ENCODE measurements around the gene KLHL3. TPM values are rescaled to one million over a fixed set of nuclear protein-coding genes. Genes with fewer than 3 reads are reported as not detected.

Gene KLHL3
- total and polyA plus RNA-seq, 9 of the 15 experiments (the other 6 are each of a cell fraction or from before 2014, with no cell fraction given): under 0.01 to 1.5 (median 0.22) TPM

DNA sequence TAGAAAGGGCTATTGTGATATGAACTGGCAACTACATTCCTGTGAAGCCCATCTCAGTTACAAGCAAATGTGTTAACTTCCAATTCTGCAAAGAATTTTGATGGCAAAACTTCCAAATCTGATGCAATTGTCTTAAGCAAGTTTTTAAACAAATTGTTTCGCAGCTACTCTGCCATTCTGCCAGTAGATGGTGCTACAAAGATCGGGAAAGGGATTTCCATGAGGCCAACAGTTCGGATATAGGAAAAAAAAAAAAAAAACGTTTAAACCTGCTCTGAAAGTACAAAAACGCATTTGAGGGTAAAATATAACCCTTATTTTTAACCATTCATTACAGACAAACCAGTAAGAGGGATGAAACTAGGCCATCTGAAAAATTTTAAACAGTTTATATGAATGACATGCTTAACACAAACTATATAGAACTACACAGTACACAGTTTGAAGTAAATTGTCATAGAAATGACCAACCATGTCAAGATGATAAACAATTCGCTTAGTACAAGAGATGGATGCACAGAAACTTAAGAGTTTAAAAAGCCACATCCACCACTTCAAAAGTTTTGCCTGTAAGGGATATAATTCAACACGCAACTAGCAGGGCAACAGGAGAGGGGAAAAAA is 16.1 kb upstream of the KLHL3 start (continued):
- TF ChIP-seq, protein P1, sequence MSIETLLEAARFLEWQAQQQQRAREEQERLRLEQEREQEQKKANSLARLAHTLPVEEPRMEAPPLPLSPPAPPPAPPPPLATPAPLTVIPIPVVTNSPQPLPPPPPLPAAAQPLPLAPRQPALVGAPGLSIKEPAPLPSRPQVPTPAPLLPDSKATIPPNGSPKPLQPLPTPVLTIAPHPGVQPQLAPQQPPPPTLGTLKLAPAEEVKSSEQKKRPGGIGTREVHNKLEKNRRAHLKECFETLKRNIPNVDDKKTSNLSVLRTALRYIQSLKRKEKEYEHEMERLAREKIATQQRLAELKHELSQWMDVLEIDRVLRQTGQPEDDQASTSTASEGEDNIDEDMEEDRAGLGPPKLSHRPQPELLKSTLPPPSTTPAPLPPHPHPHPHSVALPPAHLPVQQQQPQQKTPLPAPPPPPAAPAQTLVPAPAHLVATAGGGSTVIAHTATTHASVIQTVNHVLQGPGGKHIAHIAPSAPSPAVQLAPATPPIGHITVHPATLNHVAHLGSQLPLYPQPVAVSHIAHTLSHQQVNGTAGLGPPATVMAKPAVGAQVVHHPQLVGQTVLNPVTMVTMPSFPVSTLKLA (conservative IDR thresholded peaks at IDR 0.05): peak in 1 of 2 experiments; percentile 36; a peak in 2 of 4 replicates
- no peak for TF ChIP-seq BCOR (IDR thresholded peaks at IDR 0.05)
- TF ChIP-seq BMI1 (IDR thresholded peaks at IDR 0.05; ENCODE audit: low read length): no peak
- TF ChIP-seq ARNT (IDR thresholded peaks at IDR 0.05): 0 out of 4 replicates have a peak, but pooled peaks of 1 of the 2 experiments have one; percentile 23
- TF ChIP-seq ZBTB40 (IDR thresholded peaks at IDR 0.05): peak; percentile 32; the same call in 1 of the 2 replicates
- no peak for TF ChIP-seq ZBTB40 (CRISPR knock-in tag; IDR thresholded peaks at IDR 0.05)
- no peak for TF ChIP-seq ZNF232 (CRISPR knock-in tag; IDR thresholded peaks at IDR 0.05)
- no peak; a peak in 1 of 4 replicates for TF ChIP-seq MCM7 (IDR thresholded peaks at IDR 0.05)
- TF ChIP-seq TCF15 (CRISPR knock-in tag; IDR thresholded peaks at IDR 0.05): no peak
- TF ChIP-seq MCM3 (IDR thresholded peaks at IDR 0.05): no peak
- TF ChIP-seq RFX1 (IDR thresholded peaks at IDR 0.05): peak; percentile 7; the same call in 1 of the 2 replicates
- peak in 1 of 2 experiments; percentile 30; a peak in 1 of 3 replicates for TF ChIP-seq CBX3 (IDR thresholded peaks at IDR 0.05; ENCODE audit: borderline replicate concordance in 1 of 2, low read length in 2 of 2)
- TF ChIP-seq, protein P2, sequence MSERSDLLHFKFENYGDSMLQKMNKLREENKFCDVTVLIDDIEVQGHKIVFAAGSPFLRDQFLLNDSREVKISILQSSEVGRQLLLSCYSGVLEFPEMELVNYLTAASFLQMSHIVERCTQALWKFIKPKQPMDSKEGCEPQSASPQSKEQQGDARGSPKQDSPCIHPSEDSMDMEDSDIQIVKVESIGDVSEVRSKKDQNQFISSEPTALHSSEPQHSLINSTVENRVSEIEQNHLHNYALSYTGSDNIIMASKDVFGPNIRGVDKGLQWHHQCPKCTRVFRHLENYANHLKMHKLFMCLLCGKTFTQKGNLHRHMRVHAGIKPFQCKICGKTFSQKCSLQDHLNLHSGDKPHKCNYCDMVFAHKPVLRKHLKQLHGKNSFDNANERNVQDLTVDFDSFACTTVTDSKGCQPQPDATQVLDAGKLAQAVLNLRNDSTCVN (CRISPR knock-in tag; IDR thresholded peaks at IDR 0.05): no peak
- peak; percentile 32 for TF ChIP-seq ATF7 (IDR thresholded peaks at IDR 0.05)
